A549 treated with CORT108297 at 1 μM for 4 hours (cell line): ENCODE results near the gene MAJIN. TPM values are rescaled to one million over a fixed set of nuclear protein-coding genes. Genes with fewer than 3 reads are reported as not detected.

Experiments used
- total RNA-seq: library from RNA; stranded (reverse); fragments of 200-300 nt; extraction: Qiagen RNA extraction; gene quantifications from 5 replicates; pipeline ENCODE4 v1.2.3, GENCODE V29; 2022

MAJIN gene, protein sequence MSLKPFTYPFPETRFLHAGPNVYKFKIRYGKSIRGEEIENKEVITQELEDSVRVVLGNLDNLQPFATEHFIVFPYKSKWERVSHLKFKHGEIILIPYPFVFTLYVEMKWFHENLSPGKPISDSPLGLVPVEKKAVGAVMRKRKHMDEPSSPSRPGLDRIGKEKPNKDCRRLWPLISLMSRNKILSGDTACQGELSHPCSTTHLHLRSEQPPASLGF
- not detected in 5 replicates for total RNA-seq

GRCh38 chr11:64971421-64972233 lies at the start of gene MAJIN:
Gene MAJIN, minus strand, starts transcription at chr11:64972108. Its CDS starts 12,703 bp downstream, at chr11:64959405.

DNA sequence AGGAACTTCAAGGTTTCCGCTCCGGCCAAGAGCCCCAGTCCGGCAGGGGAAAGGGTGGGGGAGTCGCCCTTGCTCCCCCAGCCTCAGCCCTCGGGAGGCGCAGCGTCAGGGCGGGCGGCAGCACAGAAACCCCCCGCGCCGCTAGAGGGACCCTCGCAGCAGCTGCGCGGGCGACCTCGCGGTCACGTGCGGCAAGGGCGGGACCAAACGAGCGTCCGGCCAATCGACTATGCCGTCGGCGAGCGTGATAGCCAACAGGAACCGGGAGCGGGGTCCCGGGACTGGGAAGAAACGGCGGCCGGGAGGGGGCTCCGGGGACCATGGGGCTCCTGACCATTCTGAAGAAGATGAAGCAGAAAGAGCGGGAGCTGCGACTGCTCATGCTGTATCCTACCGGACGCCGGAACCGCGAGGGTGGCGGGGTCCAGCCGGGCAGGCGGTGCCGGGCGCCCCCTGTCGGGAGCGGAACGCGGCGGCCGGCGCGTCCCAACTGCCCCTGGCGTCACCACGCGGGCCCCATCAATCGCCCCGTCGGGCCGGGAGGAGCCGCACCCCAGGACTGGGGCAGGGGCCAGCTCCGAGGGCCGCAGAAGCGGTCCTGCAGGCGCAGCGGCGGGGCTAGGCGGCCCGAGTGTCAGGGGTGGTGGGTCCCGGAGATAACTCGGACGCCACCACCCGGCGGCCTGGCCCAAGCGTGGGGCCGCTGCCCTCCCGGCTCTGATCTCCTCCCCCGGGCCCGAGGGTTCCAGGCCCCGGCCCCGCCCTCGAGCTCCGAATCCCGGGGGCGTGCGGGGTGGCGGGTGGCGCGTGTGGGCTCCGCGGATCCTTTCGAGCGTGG lies 42.2 kb upstream of the MAJIN start, which contains the start of gene ARL2:
TSS of gene ARL2 (plus strand) at position 273 of the 838 bp plus-strand sequence. CDS start at position 321, 48 bp downstream.

GRCh38 chr11:64996710-64997380 lies 24.9 kb upstream of the MAJIN start, which contains the start of gene BATF2:
Gene BATF2, minus strand, starts transcription at chr11:64996971. Its CDS starts 57 bp downstream, at chr11:64996914.

GRCh38 chr11:64935359-64936081 lies 36.4 kb downstream of the MAJIN start, which contains the start of gene GPHA2:
Gene GPHA2, minus strand, starts transcription at chr11:64935893. Its CDS starts 433 bp downstream, at chr11:64935460.

DNA sequence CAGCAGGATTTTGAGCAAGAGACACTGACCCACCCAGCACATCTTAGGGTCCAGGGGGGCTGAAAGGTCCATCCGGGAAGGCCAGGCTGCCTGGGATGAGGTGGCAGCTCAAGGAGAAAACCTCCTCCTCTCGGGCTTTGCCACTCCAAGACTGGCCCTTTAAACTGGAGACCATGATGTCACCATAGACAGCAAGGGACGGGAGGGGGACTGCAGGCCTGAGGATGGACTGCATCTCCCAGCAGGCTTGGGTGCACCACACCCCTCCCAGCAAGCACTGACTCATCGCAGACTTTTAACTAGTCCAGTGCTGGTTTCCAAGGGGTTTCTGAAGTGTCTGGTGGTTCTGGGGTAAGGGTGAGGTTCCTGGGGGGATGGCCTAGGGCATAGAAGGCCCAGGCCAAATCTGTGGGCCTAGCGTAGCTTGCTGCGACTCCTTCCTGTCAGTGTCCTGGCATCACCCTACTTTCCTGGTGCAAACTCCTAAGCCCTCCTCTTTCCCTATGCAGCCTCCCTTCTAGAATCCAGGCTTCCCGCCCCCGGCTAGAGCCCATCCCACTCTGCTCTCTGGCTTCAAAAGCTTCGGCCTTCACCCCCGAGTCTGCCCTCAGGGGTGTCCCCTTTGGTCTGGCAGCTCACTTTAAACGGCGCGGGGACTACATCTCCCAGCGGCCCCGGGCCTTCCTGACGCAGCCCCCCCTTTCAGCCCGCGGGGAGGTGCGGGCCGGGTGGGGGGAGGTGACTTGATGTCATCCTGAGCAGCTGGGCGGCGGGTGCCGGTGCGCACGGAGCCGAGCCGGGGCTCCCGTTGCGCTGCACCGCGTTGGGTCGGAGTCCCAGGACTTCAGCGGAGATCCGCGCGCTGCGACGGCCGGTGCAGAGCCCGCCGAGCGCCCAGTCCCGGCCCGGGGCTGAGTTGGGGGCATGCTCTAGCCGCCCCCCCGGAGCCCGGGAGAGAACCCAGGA lies 47.7 kb downstream of the MAJIN start, which contains the start of gene PPP2R5B:
TSS of gene PPP2R5B (plus strand) at position 746 of the 966 bp plus-strand sequence. CDS start 1,046 bp downstream, outside the sequence.

DNA sequence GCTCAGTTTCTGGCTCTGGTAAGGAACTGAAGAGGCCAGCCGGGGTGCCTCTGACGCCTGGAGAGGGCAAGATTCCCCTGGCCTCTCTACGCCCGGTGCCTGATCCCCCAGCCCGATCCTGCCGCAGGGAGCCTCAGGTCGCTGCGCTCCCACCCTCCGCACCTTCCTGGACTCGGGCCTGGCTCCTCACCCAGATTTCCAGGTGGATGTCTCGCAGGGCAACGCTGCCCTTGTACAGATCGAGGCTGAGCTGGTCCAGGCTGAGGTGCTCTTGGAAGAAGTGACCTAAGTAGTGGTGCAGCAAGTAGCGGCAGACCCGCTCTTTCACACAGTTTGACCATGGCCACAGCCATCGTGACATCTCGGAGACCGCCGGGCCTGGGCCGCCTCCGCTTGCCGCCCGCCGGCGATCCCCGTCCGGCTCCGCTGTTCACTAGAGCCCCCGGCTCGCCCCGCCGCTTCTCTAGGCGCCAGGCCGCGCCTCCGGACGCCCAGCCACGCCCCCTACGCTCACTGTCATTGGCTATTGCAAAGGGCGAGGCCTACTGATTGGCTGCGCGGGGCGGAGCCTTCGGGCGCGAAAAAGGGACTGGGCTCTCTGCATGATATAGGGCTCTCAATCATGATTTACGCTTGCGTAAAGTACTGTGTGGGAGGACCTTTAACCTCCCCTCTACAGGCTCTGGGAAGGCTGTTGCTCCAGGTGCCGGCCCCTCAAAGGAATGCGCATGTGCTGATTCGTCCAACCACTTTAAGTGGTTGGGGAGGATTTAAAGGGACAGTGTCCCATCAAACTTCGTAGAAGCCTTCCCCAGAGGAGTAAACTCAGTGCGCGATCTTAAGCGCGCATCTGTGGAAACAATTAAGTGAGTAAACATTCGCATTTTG lies 54.9 kb downstream of the MAJIN start, which contains the start of gene ATG2A:
TSS of gene ATG2A (minus strand) at position 435 of the 888 bp plus-strand sequence. CDS start at position 361, 74 bp downstream.

Other genes with a start within 250 kb of the MAJIN start
- 0.15 to 0.40 TPM (median 0.23 TPM) in 5 replicates for gene NRXN2, start 248.9 kb downstream of the MAJIN start, total RNA-seq
- gene RASGRP2, start 228.0 kb downstream of the MAJIN start, total RNA-seq = 1.0 to 1.5 TPM (median 1.1 TPM) in 5 replicates
- gene PYGM, start 212.1 kb downstream of the MAJIN start, total RNA-seq = 0.18 to 0.54 TPM (median 0.25 TPM) in 5 replicates
- 162 to 230 TPM (median 166 TPM) in 5 replicates for gene SF1, start 193.6 kb downstream of the MAJIN start, total RNA-seq
- gene MAP4K2, start 168.9 kb downstream of the MAJIN start, total RNA-seq = 5.7 to 11.3 TPM (median 9.6 TPM) in 5 replicates
- gene MEN1, start 161.6 kb downstream of the MAJIN start, total RNA-seq = 32.0 to 45.4 TPM (median 44.1 TPM) in 5 replicates
- 1.0 to 3.0 TPM (median 1.8 TPM) in 5 replicates for gene CDC42BPG, start 127.5 kb downstream of the MAJIN start, total RNA-seq
- 98.0 to 142 TPM (median 132 TPM) in 5 replicates for gene EHD1, start 93.5 kb downstream of the MAJIN start, total RNA-seq
- gene ATG2A, start 54.9 kb downstream of the MAJIN start, total RNA-seq = 12.4 to 25.1 TPM (median 23.4 TPM) in 5 replicates
- gene PPP2R5B, start 47.4 kb downstream of the MAJIN start, total RNA-seq = 4.5 to 6.9 TPM (median 4.9 TPM) in 5 replicates
- not detected in 5 replicates for gene GPHA2, start 36.2 kb downstream of the MAJIN start, total RNA-seq
- gene BATF2, start 24.9 kb upstream of the MAJIN start, total RNA-seq = 0.74 to 1.0 TPM (median 0.96 TPM) in 5 replicates
- 167 to 196 TPM (median 191 TPM) in 5 replicates for gene ARL2, start 42.1 kb upstream of the MAJIN start, total RNA-seq
- 20.7 to 25.8 TPM (median 23.6 TPM) in 5 replicates for gene SNX15, start 55.3 kb upstream of the MAJIN start, total RNA-seq
- gene SAC3D1, start 69.1 kb upstream of the MAJIN start, total RNA-seq = 33.4 to 59.7 TPM (median 56.5 TPM) in 5 replicates
- 0.03 TPM in 1 of 5 replicates, not detected in the others for gene NAALADL1, start 86.4 kb upstream of the MAJIN start, total RNA-seq
- gene CDCA5, start 111.9 kb upstream of the MAJIN start, total RNA-seq = 56.7 to 72.8 TPM (median 69.2 TPM) in 5 replicates
- gene ZFPL1, start 112.1 kb upstream of the MAJIN start, total RNA-seq = 32.3 to 35.1 TPM (median 33.5 TPM) in 5 replicates
- 50.1 to 57.1 TPM (median 54.1 TPM) in 5 replicates for gene VPS51, start 124.1 kb upstream of the MAJIN start, total RNA-seq
- gene TM7SF2, start 139.8 kb upstream of the MAJIN start, total RNA-seq = 4.2 to 8.3 TPM (median 6.2 TPM) in 5 replicates
- 13.2 to 25.1 TPM (median 24.8 TPM) in 5 replicates for gene ZNHIT2, start 145.6 kb upstream of the MAJIN start, total RNA-seq
- 801 to 1,074 TPM (median 1,010 TPM) in 5 replicates for gene FAU, start 150.0 kb upstream of the MAJIN start, total RNA-seq
- 72.1 to 80.3 TPM (median 75.3 TPM) in 5 replicates for gene MRPL49, start 150.2 kb upstream of the MAJIN start, total RNA-seq
- 30.5 to 45.9 TPM (median 41.9 TPM) in 5 replicates for gene SYVN1, start 162.4 kb upstream of the MAJIN start, total RNA-seq
- not detected in 5 replicates for gene SPDYC, start 198.1 kb upstream of the MAJIN start, total RNA-seq
- 97.2 to 123 TPM (median 115 TPM) in 5 replicates for gene CAPN1, start 209.8 kb upstream of the MAJIN start, total RNA-seq